Hippocampal formation (tissue), 2 donors: ENCODE measurements around the gene AMD1.

ENCODE experiments used
- DNase-seq, 2 donors: peaks; one replicate each; lab custom pipeline; 2025; lab: John Stamatoyannopoulos, UW

AMD1 gene

GRCh38 chr6:110938171-110938570 lies 63.6 kb downstream of the AMD1 start:
- no peak for DNase-seq

GRCh38 chr6:110939429-110940200 lies 65.0 kb downstream of the AMD1 start:
- no peak for DNase-seq

GRCh38 chr6:110944681-110945151 lies 70.1 kb downstream of the AMD1 start:
- DNase-seq: peak in 1 of 2 donors; percentile 41
